ENCODE results near the gene TGFBRAP1.
"Not testable (repeated sequence)": the region's sequence is repeated elsewhere in the genome, so short reads cannot be mapped to it uniquely, and the experiment has no call there.

Gene TGFBRAP1

GRCh38 chr2:105358593-105358992 lies 29.1 kb upstream of the TGFBRAP1 start:
- DNase-seq (ENCODE audit: low read depth) = no peak

- DNase-seq (ENCODE audit: low read depth) = no peak
These were observed 27.6 kb upstream of the TGFBRAP1 start for GRCh38 chr2:105357122-105357521.

- DNase-seq (ENCODE audit: low read depth) = no peak
These were observed 15.3 kb upstream of the TGFBRAP1 start for GRCh38 chr2:105344704-105345345.

- DNase-seq (ENCODE audit: low read depth) = no peak
These were observed 9.9 kb upstream of the TGFBRAP1 start for GRCh38 chr2:105339414-105339813.

GRCh38 chr2:105338020-105338385 lies 8.5 kb upstream of the TGFBRAP1 start:
- DNase-seq (ENCODE audit: low read depth) = no peak

GRCh38 chr2:105337122-105338019 lies 7.8 kb upstream of the TGFBRAP1 start, which contains the start of gene C2orf49:
Gene C2orf49, plus strand, starts transcription at chr2:105337540. Its CDS starts 48 bp downstream, at chr2:105337588.
- peak; percentile 85 for DNase-seq (ENCODE audit: low read depth)

GRCh38 chr2:105336786-105337121 lies 7.2 kb upstream of the TGFBRAP1 start:
- DNase-seq (ENCODE audit: low read depth) = no peak

GRCh38 chr2:105335469-105335868 lies 5.9 kb upstream of the TGFBRAP1 start:
- no peak for DNase-seq (ENCODE audit: low read depth)

- DNase-seq (ENCODE audit: low read depth) = no peak
These were observed 4.7 kb upstream of the TGFBRAP1 start for GRCh38 chr2:105334211-105334610.

- no peak for DNase-seq (ENCODE audit: low read depth)
These were observed 1.3 kb upstream of the TGFBRAP1 start for GRCh38 chr2:105330681-105331375.

- no peak for DNase-seq (ENCODE audit: low read depth)
These were observed 359 bp downstream of the TGFBRAP1 start for GRCh38 chr2:105329197-105329554.

- no peak for DNase-seq (ENCODE audit: low read depth)
These were observed 996 bp downstream of the TGFBRAP1 start for GRCh38 chr2:105328281-105329196.

- DNase-seq (ENCODE audit: low read depth) = no peak
These were observed 1.8 kb downstream of the TGFBRAP1 start for GRCh38 chr2:105327690-105328089.

- not testable (repeated sequence) for DNase-seq (ENCODE audit: low read depth)
These were observed 2.3 kb downstream of the TGFBRAP1 start for GRCh38 chr2:105327271-105327670.

GRCh38 chr2:105325389-105325963 lies 4.1 kb downstream of the TGFBRAP1 start:
- DNase-seq (ENCODE audit: low read depth) = no peak

- no peak for DNase-seq (ENCODE audit: low read depth)
These were observed 4.8 kb downstream of the TGFBRAP1 start for GRCh38 chr2:105324732-105325131.

GRCh38 chr2:105324101-105324500 lies 5.4 kb downstream of the TGFBRAP1 start:
- no peak for DNase-seq (ENCODE audit: low read depth)

- DNase-seq (ENCODE audit: low read depth) = no peak
These were observed 6.4 kb downstream of the TGFBRAP1 start for GRCh38 chr2:105323111-105323510.

- DNase-seq (ENCODE audit: low read depth) = no peak
These were observed 7.5 kb downstream of the TGFBRAP1 start for GRCh38 chr2:105321875-105322646.

GRCh38 chr2:105320651-105321215 lies 8.8 kb downstream of the TGFBRAP1 start:
- no peak for DNase-seq (ENCODE audit: low read depth)
